CMK (cell line): ENCODE data around the gene ARHGEF7.

ENCODE experiments used
- DNase-seq: peaks from one replicate; pipeline ENCODE4 v3.0.0-alpha.2; 2010; ENCODE audit warnings: low read depth

ARHGEF7 gene

DNA sequence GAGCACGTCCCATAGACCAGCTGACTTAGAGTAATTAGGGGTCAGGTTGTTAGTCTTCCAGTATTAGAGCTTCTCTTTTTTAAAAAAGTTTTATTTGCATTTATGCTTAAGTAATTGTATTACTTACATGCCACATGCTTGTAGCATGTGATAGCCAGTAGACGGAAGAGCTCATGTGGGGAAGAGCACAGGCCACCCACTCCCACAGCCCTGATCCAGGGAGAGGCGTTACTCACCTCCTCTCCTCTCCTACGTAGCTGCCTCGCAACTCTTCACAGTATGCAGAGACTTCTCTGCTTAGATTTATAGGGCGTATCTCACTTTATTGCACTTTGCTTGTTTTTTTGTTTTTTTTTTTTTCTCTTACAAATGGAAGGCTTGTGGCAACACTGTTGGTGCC, 110.1 kb downstream of the ARHGEF7 start:
- no peak for DNase-seq

- DNase-seq: no peak
Measured at GRCh38 chr13:111225810-111226546, 110.9 kb downstream of the ARHGEF7 start.

DNA sequence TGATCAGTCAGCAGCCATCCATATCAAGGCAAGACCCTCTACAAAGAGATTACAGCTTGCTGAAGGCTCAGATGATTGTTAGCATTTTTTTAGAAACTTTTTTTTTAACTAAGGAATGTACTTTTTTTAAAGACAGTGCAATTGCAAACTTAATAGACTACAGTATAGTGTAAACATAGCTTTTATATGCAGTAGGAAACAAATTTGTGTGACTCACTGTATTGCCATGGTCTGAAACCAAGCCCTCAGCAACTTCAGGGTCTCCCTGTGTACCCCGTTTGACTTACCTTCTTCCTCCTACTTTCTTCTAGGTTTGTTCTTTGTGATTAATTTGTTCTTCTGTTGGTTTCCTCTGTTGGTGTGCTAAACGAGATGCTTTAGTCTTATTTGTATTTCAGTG, 112.3 kb downstream of the ARHGEF7 start:
- DNase-seq: no peak

DNA sequence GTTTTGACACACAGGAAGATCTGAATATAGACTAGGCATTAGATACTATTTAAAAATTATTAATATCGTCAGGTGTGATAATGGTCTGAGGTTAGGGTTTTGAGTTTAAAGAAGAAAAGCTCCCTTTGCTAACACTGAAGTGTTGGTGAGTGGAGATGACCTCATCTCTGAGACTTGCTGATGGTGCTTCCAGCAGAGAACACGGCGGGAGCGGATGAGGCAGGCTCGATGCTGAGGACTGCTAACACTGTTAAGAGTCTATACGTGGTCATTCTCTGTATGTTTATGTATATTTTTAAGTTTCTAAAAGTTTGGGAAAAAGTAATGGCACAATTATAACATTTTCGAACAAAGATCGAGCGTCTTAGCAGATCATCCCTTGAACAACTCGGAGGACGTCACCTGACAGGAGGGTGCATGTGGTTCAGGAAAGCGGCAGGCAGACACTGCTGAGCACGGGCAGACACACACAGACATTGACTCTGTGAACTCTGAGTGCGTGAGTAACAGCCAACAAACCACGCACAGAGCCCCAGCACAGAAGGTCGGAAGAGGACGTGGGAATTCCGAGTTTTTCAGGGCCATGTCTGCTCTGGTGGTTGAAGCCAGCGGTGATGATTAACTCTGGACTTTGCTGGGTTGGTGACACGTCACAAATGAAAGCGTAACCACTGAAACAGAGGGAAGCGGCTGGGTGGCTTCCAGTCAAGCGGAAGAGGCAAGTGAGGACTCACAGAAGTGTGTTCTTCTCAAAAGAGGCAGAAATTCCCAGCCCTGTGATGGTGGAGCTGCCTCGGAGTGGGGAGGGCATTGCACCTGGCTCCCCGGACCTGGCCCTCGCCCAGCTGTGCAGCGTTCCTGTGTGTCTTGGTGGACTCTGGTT, 113.4 kb downstream of the ARHGEF7 start:
- no peak for DNase-seq

DNA sequence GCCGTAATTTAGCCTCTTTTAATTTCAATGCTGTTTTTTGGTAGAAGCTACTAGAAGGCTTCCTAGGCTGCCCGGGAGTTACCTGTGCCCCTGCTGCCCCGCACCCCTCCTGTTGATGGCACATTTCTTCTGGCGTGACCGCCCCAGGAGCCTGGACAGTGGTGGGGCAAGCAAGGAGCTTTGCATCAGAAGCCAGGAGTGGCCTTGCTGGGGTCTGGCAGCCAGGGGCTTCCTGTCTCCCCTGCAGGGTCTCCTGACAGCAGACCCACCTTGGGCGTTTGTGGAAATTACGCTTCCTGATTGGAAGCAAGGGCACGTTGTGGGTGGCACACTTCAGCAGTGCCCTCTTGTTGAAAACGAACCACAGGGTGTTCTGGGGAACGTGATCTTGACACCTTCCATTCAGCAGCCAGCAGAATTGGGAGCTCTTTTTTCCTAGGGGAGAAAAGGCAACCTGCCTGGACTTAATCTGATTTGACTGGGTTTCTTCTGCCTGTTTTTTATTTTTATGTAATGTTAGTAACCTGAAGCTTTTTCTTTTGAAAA, 115.3 kb downstream of the ARHGEF7 start:
- DNase-seq: no peak

GRCh38 chr13:111232191-111232590, 117.1 kb downstream of the ARHGEF7 start:
- no peak for DNase-seq

DNA sequence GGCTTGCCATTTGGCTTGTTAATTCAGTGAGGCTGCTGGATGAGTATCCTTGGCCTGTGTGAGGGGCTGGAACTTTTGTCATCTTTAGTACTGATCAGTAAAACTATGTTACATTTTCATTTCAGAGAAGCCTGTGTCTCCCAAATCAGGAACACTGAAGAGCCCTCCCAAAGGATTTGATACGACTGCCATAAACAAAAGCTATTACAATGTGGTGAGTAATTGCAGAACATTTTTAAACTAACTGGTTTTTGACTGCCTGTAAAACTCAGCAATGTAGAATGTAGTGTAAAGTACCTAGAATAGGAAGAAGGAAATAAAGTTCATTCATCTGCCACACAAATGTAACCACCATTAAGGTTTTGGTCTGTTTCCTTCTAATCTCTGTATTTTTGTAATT, 118.0 kb downstream of the ARHGEF7 start:
- no peak for DNase-seq

DNA sequence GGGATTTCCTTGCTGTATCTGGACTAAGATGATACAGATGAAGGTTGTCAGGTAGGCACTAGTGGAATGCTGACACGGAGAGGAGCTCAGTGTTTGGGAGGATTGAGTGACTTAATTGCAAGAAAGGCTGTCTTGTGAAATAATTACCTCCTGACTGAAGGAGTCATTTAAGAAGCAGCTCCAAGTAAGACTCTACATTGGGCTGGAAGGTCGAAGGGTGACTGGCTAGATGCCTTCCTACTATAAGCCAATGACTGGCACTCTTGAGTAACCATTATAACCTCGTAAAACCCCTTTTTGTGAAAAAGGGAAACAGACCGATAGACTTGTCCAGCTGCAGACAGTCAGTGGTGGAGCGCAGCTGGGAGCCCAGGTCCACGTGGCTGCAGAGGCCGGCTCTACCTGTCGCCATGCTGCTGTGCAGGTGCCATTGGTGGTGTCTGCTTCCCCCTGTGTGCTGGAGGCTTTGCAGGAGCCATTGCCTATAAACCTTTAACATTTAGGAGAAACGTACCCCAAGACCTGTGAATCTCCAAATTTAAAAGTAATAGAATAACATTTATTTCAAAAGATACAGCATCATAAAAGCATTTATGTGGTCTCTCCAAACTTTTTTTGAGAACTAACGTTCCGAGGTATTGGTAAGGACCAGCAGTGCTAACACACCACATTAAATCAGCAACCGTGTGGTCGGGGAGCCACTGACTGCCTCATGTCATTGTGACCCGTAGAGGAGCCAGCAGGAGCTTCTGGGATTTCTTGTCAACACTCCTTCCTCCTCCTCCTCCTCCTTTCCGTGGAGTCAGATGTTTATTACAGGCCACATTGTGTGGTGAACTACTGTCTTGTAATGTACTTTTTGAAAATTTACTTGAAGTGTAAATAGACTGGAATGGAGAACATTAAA, 124.9 kb downstream of the ARHGEF7 start:
- DNase-seq: no peak

- no peak for DNase-seq
Measured at GRCh38 chr13:111241006-111241755, 126.1 kb downstream of the ARHGEF7 start.

GRCh38 chr13:111241862-111242261, 126.8 kb downstream of the ARHGEF7 start:
- no peak for DNase-seq

GRCh38 chr13:111242585-111242984, 127.5 kb downstream of the ARHGEF7 start:
- DNase-seq: no peak

DNA sequence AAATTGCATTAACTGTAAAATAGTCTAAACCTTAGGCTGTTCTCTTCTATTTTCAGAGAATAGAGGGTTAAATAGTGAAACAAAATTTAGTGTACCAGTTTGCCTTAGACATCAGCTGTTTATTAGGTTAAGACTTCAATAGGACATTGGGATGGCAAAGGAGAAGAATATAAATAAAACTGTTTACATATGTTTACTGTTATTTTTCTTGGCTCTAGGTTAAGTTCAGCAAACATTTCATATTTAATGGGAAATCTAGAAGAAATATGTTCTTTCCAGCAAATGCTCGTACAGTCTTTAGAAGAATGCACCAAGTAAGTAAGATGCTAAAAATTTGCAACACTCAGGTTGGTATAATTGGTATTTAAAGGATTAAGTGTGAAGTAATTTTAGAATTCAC, 128.9 kb downstream of the ARHGEF7 start:
- DNase-seq: no peak

DNA sequence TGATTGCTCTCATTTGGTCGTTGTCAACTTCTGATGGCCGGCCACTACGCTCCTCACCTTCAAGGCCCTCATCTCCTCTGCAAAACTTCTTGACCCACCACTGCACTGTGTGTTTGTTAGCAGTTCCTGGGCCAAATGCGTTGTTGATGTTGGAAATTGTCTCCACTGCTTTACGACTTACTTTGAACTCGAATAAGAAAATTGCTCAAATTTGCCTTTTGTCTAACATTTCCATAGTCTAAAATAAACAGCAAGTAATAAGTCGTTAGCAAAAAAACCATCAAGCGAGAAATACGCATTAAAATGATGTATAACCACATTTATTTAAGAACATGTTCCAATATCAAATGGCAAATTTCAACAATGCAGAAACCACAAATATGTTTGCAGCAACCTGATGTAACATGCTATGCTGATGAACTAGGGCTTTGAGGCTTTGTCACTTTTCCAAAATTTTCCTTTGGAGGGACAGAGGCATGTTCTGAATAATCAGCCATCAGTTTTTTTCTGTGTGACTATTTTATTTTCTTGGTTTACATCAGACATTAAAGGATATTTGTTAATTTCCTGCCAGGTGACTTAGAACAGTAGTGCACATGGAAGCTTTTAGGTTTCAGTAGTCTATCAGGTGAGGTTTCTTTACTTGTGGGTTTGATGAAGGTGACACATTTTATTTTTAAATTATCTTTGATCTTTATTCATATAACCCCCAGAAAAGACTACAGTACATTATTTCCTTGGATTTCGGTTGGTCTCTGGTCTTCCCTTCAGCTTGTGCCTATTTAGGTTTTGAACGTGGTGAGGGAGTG, 130.7 kb downstream of the ARHGEF7 start:
- no peak for DNase-seq

GRCh38 chr13:111247552-111247951, 132.4 kb downstream of the ARHGEF7 start:
- DNase-seq: no peak

DNA sequence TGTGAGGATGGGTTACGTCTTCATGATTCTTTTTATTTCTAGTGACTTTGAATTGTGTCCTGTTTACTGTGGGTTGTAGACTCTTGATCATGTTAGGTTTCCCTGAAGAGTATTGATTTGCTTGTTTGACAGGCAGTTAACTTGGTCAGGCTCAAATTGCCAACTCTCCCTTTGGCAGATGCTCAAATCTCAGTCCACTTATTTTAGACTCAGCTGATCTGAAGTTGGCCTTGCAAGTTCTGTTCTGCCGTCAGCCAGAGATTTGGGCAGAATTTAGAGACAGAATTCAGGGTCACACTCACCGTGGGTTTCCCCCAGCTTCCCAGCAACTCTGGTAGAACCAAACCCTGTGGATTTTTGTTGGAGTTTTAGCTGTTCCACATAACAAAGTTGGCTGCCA, 133.7 kb downstream of the ARHGEF7 start:
- no peak for DNase-seq

GRCh38 chr13:111249637-111250360, 134.7 kb downstream of the ARHGEF7 start:
- DNase-seq: no peak

GRCh38 chr13:111251646-111252445, 136.7 kb downstream of the ARHGEF7 start:
- DNase-seq: no peak

GRCh38 chr13:111252446-111253364, 137.6 kb downstream of the ARHGEF7 start:
- DNase-seq: no peak
